Choroid plexus epithelial cell (primary cell): ENCODE results near the gene FGF18.

Experiments used
- DNase-seq: peaks from one replicate; pipeline ENCODE4 v3.0.0-alpha.2; 2010; ENCODE audit warnings: low read depth
- H3K4me3 ChIP-seq: 2 replicates; pipeline ENCODE4 v1.5.1; 2011; ENCODE audit warnings: low read depth, mild to moderate bottlenecking, control low read depth, low read length, moderate library complexity
- TF ChIP-seq, protein P1 (sequence below): conservative IDR thresholded peaks from 2 replicates; pipeline ENCODE4 v1.5.1; 2011; ENCODE audit warnings: low read depth, mild to moderate bottlenecking, control low read depth, inconsistent platforms, low read length, moderate library complexity

Gene FGF18

DNA sequence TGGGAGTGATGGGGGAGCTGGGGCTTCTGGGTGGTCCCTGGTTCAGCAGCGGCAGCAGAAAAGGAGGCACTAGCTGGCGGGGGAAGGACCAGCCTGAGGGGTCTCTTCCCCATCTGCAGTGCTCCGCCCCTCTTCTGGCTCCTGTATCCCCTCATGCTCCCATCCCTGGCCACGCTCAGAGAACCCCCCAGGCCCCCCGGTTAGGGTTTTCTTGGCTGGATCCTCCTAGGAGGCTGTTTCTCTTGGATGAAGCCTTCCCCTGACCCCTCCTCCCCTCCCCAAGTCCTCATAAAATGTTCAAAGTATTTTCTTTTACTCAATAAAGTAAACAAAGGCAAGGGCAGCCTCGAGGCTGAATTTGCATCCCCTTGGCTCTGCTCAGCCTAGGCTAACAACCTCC is 60.8 kb downstream of the FGF18 start:
- TF ChIP-seq, protein P1, sequence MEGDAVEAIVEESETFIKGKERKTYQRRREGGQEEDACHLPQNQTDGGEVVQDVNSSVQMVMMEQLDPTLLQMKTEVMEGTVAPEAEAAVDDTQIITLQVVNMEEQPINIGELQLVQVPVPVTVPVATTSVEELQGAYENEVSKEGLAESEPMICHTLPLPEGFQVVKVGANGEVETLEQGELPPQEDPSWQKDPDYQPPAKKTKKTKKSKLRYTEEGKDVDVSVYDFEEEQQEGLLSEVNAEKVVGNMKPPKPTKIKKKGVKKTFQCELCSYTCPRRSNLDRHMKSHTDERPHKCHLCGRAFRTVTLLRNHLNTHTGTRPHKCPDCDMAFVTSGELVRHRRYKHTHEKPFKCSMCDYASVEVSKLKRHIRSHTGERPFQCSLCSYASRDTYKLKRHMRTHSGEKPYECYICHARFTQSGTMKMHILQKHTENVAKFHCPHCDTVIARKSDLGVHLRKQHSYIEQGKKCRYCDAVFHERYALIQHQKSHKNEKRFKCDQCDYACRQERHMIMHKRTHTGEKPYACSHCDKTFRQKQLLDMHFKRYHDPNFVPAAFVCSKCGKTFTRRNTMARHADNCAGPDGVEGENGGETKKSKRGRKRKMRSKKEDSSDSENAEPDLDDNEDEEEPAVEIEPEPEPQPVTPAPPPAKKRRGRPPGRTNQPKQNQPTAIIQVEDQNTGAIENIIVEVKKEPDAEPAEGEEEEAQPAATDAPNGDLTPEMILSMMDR, result no peak
- no peak for DNase-seq
- H3K4me3 ChIP-seq, result no peak overlapping the region

- no peak overlapping the region for H3K4me3 ChIP-seq
- TF ChIP-seq, protein P1, result no peak
- DNase-seq, result no peak
Measured at GRCh38 chr5:171481571-171482433, 62.4 kb downstream of the FGF18 start.

DNA sequence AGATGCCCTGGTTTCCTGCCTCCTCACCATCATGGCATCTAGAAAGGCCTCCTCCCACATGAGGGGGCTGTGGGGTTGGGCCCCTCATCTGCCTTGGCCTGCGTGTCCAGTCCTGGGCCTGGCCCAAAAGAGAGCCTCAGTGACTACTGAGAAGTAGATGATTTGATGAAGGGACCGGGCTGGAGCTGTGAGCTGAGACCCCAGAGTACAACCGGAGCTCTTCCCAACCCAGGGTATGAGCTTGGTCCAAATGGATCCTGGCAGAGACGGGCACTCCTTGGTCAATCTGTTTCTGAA is 62.9 kb downstream of the FGF18 start:
- no peak for DNase-seq
- H3K4me3 ChIP-seq, result no peak overlapping the region
- TF ChIP-seq, protein P1, result no peak

GRCh38 chr5:171483551-171484135 is 64.2 kb downstream of the FGF18 start:
- TF ChIP-seq, protein P1, result no peak
- DNase-seq, result peak; percentile 38
- no peak overlapping the region for H3K4me3 ChIP-seq

DNA sequence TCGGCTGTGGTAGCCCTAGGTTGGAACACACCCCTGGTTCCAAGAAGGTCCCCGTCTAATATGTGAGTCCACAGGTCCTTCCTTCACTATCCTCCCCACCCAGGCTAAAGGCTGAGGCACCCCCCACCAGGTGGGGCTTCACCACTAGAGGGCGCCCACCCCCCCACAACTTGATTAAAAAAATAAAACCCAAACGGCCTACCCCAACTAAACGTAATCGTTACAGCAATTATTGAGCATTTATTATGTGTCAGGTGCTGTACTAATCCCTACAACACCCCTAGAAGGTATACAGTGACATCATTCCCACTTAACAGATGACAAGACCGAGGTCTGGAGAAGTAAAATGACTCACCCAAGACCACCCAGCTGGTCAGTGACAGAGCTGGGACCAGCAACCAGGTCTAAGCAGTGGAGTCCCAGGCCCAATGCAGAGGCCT is 65.0 kb downstream of the FGF18 start:
- TF ChIP-seq, protein P1, result peak; percentile 83
- DNase-seq, result peak; percentile 36
- H3K4me3 ChIP-seq, result no peak overlapping the region

- TF ChIP-seq, protein P1, result no peak
- no peak overlapping the region for H3K4me3 ChIP-seq
- no peak for DNase-seq
Measured at GRCh38 chr5:171485668-171486067, 66.2 kb downstream of the FGF18 start.

DNA sequence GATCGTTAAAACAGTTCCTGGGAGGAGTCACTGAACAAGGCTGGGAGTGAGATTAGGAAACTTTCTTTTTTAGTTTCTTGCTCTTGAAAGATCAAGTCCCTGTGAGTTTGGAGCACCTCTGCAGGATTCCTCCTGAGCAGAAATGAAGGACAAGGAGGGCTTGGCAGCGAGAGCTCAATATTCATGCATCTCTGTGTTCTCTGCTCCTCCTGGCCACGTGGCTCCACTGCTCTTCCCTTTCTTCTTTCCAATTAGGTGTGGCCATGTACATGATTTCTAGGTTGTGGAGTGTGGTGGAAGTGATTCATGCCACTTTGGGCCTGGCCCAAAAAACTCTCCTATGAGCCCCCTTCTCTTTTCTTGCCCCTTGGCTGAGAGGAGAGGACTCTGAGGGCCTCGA is 67.2 kb downstream of the FGF18 start:
- TF ChIP-seq, protein P1, result no peak
- no peak overlapping the region for H3K4me3 ChIP-seq
- DNase-seq, result no peak
